GM19240 (cell line): Measurements from ENCODE around the gene SLC35B2.
"Not testable (repeated sequence)": the region's sequence is repeated elsewhere in the genome, so short reads cannot be mapped to it uniquely, and the experiment has no call there.

Experiments used
- DNase-seq: peaks from one replicate; pipeline ENCODE4 v3.0.0; 2011; ENCODE audit warnings: low spot score; ENCODE audit not compliant: insufficient read length

SLC35B2 gene

DNA sequence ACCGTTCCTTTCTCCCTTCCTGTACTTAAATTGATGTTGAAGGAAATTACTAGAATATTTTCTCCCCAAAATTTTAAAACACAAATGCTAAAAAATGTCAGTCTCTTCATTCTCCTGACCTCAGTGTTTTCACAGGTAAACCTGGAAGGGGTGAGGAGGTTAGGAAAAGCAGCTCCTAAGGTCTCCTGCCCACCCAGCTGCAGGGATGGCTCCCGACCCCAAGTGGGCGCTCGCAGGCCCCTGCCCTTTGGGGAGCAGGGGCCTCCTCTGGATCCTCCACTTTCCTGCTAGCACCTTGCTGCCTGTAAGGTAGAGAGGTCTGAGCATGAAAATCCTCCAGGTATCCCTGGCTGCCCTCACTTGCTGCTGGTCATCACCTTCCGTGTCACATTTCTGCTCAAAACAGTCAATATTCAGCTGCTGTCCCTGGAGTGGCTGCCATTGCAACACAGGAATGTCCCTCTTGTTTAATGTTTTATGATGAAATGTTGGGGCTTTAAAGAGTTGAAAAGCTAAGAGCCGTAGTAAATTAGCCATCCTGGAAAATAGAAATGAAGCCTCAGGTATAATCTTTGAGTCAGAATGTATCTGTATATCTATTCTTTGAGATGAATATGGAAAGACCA lies 21.3 kb downstream of the SLC35B2 start:
- no peak for DNase-seq

DNA sequence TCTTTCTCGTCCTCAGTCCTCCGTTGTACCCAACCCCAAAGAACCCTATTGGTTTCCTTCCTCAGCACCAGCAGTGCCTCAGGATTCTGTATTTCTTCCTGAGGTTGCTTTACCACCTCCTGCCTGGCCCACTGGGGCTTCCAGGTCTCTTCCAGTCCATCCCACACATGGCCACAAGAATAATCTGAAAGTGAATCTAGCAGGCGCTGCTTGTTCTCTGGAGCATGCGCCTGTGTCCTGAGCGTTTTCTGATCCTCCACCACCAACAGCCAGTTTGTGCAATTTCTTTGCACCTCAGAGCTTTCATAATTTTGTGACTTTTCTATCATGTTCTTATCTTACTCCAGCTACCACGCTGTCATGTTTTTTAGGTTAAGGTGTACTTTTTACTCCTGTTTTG lies 22.1 kb downstream of the SLC35B2 start:
- DNase-seq = no peak

DNA sequence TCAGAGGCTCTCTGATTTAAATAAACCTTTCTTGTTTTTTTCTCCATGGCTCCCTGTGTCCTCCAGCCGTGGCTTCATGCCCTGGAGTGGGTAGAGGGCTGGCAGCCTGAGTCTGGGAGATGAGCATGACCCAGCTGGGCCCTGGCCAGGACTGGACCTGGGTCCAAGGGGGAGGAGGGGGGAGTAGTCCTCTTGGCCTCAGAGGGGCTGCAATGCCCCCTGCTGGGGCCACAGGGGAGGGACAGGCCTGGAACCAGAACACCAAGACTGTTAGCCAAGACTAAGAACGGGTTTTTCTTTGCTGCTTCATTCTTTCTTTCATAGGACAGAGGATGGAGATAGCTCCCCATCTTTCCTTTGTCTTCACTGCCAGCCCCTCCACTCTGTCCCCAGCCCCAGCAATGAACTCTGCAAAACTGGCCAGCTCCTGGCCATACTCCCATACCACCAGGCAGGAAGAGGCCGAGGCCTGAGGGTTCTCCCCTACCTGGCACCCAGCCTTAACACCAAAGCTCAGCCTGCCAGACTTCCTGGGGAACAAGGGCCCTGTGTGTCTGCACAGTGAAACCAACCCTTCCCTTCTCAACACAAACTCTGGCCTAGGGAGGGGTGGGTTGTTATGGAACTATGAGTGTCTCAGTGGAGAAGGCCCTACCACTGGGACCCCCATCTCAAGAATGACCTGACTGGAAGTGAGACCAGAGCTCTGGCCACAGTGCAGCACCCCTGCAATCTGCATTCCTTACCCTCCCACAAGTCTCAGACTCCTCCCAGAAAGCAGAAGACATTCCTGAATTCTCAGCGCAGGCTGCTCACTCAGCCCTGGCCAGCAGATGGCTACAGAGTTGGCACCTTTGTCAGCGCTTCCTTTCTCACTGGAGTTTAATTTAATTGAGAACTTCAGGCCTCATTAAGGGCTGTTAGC lies 23.0 kb downstream of the SLC35B2 start:
- no peak for DNase-seq

DNA sequence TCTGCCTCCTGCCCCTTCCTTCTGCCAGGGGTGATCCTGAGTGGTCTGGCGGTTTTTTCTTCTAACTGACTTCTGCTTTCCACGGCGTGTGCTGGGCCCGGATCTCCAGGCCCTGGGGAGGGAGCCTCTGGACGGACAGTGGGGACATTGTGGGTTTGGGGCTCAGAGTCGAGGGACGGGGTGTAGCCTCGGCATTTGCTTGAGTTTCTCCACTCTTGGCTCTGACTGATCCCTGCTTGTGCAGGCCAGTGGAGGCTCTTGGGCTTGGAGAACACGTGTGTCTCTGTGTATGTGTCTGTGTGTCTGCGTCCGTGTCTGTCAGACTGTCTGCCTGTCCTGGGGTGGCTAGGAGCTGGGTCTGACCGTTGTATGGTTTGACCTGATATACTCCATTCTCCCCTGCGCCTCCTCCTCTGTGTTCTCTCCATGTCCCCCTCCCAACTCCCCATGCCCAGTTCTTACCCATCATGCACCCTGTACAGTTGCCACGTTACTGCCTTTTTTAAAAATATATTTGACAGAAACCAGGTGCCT lies 23.7 kb downstream of the SLC35B2 start:
- DNase-seq = no peak

DNA sequence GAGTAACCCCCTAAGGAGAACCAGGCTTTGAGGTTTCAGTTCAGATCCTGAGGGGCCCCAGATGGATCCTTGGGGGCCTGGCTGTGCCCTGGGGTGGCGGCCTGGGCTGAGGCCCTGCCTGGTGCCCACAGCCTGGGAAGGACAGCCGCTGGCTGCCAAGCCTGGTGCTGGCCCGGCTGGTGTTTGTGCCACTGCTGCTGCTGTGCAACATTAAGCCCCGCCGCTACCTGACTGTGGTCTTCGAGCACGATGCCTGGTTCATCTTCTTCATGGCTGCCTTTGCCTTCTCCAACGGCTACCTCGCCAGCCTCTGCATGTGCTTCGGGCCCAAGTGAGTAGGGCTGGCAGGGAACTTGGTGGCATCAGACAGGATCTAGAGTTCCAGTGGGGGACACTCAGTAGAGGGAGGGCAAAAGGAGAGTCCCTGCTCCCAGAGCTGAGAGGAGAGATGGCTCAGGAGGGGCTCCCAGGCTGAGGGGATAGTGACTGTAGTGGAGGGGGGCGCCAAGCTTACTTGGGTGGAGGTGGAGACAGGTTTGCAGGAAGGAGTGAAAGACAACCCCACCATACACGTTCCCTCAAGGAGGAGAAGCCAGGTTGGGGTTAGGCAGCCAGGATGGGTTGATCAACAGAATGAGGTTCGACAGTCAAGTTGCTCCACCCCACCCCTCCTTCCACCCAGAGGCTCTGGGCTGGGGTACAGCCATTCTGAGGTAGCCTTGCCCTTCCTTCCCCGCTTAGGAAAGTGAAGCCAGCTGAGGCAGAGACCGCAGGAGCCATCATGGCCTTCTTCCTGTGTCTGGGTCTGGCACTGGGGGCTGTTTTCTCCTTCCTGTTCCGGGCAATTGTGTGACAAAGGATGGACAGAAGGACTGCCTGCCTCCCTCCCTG lies 24.4 kb downstream of the SLC35B2 start:
- no peak for DNase-seq

DNA sequence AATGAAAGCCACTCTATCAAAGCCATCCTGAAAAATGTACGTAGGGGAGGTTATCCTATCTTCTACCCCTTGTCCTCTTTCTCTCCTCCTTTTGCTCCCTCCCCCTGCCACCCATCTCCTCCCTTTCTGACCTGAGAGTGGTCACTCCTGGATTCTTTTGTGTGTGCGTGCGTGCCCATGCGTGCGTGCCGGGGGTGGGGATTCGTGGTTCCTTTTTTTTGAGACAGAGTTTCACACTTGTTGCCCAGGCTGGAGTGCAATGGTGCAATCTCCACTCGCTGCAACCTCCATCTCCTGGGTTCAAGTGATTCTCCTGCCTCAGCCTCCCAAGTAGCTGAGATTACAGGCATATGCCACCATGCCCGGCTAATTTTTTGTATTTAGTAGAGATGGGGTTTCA lies 25.9 kb downstream of the SLC35B2 start:
- not testable (repeated sequence) for DNase-seq

DNA sequence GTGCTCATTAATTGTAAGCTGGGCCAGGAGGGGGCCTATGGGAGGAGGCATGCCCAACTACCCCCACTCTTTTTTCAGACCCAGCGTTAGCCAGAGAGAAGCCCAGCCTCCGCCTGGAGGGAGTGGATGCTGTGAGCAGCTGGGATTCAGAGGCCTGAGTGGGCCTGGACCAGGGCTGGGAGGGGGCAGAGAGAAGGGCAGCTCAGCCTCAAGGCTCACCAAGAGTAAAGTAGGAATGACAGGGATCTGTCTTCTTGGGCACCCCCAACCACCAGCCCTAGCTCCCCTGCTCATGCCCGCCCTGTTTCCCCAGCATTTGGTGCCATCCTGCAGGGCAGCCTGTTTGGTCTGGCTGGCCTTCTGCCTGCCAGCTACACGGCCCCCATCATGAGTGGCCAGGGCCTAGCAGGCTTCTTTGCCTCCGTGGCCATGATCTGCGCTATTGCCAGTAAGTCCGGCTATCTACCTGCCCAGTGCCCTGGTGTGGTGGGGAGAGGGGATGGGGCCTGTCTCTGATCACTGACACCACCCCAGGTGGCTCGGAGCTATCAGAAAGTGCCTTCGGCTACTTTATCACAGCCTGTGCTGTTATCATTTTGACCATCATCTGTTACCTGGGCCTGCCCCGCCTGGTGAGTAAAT lies 27.2 kb downstream of the SLC35B2 start:
- no peak for DNase-seq

DNA sequence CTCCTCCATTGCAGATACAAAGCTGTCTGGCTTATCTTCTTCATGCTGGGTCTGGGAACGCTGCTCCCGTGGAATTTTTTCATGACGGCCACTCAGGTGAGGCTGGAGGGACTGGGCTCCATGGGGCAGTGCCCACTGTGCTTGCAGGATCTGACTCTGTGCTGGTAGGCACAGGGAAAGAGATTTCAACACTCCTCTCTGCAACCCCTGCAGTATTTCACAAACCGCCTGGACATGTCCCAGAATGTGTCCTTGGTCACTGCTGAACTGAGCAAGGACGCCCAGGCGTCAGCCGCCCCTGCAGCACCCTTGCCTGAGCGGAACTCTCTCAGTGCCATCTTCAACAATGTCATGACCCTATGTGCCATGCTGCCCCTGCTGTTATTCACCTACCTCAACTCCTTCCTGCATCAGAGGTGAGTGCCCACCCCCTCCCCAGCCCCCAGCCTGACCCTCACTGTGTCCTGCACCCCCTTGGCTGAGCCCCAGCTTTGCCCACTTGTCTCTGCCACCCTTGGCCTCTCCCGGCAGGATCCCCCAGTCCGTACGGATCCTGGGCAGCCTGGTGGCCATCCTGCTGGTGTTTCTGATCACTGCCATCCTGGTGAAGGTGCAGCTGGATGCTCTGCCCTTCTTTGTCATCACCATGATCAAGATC lies 27.8 kb downstream of the SLC35B2 start:
- DNase-seq = no peak

DNA sequence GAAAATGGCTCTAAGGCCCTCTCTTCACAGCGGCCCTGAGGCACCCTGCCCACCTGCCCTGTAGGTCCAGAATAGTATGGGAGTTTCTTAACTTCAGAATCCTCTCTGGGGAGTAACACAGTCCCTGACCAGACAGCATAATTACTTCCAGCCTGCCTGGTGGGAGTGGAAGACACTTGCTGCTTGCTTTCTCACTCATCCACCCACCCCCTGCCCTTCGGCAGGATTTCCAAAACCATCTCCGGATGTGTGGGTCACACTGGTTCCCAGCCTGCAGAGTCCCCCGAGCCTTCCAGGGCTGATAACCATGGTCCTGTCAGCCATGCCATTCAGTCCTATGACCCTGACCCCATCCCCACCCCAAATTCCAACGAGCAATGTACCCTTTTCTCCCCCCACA lies 28.5 kb downstream of the SLC35B2 start:
- no peak for DNase-seq

DNA sequence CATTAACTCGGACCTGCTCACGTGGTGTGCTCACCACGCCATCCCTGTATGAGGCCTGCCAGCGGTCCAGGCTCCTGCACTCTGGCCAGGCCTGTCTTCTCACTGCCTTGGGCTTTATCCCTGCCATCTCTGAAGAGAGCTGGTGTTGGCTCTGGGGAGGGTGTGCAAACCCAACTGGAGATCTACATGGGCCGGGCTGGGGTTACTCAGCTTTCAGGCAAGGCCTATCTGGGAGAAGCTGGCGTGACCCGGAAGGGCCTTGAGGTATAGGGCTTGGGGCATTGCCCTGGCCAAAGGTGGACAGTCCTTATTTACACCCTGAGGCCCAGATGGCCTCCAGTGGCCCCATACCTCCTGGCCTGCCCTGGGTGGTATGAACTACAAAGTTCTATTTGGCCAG lies 28.9 kb downstream of the SLC35B2 start:
- no peak for DNase-seq

DNA sequence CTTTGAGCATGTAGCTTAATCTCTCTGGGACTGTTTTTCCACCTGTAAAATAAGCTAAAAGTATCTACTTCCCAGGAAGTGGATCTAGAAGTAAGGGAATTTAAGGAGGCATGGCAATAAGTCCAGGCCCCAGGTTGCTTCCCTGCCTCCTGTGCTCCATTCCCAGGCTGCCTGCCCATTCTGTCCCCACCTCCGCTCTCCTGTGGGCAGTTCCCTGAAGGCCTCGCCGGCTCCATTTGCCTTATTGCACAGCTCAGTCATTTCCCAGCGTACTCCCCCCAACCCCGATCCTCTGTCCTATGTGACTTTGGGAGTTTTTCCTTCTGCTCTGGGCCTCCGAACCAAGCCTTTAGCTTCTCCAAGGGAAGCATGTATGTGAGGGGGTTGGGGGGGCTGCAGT lies 29.3 kb downstream of the SLC35B2 start:
- no peak for DNase-seq

DNA sequence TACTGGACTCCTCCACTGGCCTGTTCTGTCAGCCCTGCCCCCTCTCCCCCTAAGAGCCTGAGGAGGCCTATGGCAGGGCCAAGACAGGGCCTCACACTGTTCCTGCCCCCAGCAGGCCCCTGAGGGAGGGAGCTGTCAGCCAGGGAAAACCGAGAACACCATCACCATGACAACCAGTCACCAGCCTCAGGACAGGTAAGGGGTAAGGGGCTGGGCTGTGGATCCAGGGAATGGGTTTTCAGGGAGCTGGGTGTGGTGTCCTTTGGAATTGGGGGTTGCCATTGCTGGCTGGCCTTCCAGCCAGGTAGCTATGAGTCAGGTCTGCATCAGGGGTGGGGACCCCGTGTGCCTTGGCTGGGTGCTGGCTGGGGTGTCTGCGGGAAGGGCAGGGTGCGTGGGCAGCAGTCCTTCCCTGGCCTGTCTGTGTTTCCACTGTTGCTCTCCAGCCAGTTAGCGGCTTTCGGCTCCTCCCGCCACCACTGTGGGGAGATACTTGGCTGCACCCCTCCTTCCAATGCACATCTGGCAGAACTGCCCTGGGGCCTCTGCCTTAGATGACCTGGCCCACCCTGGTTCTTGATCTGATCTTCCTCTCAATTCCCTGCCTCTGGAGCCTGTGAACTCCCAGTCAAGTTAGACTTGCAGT lies 30.1 kb downstream of the SLC35B2 start:
- no peak for DNase-seq

DNA sequence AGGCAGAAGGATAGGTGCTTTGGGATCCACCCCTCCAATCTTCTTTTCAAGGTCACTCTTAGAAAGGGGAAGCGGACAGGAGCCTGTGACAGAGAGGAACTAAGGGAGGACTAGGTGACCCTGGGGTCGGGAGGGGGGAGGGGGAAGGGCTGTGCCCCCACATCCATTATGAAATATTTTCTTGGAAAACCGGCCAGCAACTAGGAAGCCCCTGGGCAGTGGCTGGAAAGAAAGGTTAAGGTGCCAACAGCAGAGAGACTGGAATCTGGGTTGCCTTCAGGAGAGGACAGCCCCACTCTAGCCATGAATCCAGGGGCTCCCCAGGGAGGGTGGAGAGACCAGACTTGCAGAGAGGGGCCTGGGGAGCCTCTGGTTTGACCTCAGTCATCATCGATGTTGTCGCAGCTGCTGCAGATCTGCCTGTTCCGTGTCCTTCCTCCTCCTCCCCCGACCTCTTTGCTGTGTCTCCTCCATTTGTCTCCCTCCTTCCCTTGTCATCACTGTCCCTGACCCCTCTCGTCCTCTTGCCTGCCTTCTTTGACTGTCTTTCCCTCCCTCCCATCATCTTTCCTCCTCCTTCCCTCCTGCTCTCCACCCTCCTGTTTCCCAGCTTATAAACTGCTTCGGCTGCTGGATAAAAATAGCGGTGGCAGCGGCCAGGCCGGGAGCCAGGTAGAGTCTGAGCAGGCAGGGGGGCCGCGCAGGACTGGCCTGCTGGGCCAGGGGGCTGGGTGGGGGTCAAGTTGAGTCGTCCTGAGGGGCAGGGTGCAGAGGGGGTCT lies 30.8 kb downstream of the SLC35B2 start:
- DNase-seq = no peak

DNA sequence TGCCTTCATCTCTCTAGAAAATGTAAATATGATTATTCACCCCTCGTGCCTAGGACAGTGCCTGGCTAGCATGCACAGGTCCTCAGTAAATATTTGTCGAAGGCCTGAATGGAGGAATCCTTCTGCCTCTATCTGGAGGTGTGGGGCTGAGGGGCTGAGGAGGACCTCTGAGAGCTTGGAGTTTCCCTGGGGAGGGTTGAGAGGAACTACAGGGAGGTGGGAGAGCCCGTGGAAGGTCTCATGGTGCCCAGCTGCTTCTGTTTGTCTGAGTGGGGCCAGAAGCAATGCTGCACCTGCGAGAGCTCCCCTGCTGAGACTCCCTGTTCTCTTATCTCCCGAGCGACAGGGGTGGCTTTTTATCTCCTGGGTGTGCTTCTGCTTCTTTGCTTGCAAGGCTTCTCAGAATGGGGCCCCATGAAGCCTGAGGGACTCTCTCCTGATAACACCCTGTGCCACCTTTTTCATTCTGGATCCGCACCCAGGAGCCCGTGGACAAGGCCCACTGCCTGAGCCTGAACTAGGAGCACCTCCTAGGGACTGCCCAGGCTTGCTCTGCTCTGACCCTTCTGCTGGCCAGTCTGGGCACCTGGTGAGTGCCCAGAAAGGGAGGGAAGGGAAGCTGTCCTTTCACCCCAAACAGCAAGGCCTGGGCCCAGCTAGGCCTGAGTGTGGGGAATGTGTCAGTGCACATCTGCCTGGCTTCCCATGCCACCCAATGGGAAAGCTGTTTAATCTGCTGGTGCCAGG lies 31.6 kb downstream of the SLC35B2 start:
- no peak for DNase-seq

DNA sequence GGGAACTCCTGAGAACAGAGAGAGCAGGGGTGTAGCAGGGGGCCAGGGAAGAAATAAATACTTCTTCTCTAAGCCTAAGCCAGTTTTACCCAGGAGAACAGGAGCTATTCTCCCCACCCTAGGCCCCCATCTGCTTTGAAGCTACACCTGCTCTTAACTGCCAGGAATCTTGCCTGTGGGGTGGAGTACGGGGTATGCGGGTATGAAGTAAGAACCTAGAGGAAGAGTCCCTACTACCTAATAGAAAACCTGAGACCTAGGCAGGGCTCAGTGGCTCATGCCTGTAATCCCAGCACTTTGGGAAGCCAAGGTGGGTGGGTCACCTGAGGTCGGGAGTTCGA lies 32.4 kb downstream of the SLC35B2 start:
- DNase-seq = no peak

DNA sequence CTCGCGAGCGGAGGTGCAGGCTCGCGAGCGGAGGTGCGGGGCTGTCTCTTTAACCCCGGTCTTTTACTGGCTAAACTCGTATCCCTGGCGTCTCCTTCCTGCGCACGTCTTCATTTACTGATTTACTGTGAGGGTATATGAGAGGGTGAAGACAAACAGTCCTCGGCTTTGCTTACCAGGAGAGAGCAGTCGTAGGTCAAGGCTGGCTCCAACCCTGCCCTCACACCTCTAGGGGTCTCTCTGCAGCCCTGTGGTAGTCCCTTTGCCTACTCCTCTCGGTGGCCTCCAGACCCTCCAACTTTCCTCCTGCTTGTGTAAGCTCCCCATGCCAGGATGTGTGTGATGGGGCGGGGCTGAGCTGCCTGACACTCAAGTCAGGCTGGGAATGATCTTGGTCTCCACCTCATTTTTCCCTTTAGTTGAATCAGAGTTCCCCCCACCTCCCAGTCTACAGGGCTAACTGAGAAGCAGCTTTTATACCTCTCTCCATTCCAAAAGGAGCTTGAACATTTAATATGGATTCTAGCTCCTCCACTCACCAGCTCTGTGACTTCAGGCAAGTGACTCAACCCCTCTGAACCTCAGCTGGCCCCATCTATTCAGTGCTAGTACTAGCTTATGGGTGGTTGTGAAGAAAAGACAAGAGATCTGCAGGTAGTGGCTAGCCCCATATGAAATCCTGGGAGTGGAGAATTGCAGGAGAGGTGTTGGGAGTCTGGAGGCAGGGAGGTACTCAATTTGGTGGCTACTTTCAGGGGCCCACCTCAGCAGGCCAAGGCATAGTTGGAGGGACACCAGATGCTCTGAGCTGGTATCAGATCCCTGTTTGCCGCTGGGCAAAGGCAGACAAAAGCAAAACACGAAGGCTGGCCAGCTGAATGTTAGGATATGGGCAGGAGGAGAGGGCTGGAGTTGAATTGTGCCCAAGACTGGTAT lies 33.0 kb downstream of the SLC35B2 start:
- no peak for DNase-seq

DNA sequence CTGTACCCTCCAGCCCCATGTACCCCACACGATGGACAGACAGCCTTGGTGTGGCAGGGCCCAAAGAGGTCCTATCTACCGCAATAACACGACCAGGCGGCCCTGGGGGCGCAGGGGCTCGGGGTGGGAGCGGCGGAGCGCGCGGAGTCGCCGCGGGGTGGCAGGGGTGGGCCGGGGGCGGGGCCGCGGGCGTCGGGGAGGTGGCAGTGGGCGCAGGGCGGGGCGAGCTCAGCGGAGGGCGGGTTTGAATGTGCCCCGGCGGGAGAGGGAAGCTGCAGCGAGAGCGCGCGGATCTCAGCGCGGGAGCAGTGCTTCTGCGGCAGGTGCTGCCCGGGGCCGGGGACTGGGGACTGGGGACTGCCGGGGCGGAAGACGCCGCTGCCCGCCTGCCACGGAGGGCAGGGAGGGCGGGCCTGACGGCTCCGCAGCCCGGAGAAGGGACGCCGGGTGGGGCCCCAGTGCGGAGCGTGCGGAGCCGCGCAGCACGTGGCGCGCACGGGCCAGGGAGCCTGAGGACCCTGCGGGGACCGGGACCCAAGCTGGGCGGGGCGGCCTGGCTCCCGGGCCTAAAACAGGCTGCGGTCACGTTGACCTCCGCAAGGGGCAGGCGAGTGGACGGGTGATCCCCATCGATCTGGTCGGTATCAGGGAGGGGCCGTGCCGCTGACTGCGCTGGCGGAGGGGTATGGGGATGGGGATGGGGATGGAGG lies 33.9 kb downstream of the SLC35B2 start, which contains the start of gene SLC29A1:
SLC29A1 (plus strand) TSS at position 277 of the 710 bp plus-strand sequence. CDS start 3,719 bp downstream, outside the sequence.
- peak; percentile 88 for DNase-seq
